ENCODE measurements around the gene HNRNPH2. TPM values are rescaled to one million over a fixed set of nuclear protein-coding genes. Genes with fewer than 3 reads are reported as not detected.

HNRNPH2 gene
- total RNA-seq (10 to 100 TPM; 36.5 to 71.8 (median 56.8) TPM), polyA plus RNA-seq (10 to 100 TPM; 37.0 to 71.9 TPM)
- long read RNA-seq, donor 1, transcript HNRNPH2-201 (2 exons, 2,223 nt): major isoform, 149 of 152 reads
- long read RNA-seq, donor 1, partial matches to known transcripts: 3 of 152 reads
- long read RNA-seq, donor 1, other reads (novel, unspliced or antisense): 0 of 152 reads
- long read RNA-seq, donor 2, transcript HNRNPH2-201 (2 exons, 2,223 nt): major isoform, 670 of 701 reads
- long read RNA-seq, donor 2, partial matches to known transcripts: 30 of 701 reads
- long read RNA-seq, donor 2, other reads (novel, unspliced or antisense): 1 of 701 reads
- long read RNA-seq, donor 3, transcript HNRNPH2-201 (2 exons, 2,223 nt): major isoform, 139 of 146 reads
- long read RNA-seq, donor 3, partial matches to known transcripts: 0 of 146 reads
- long read RNA-seq, donor 3, other reads (novel, unspliced or antisense): 7 of 146 reads

- TF ChIP-seq POLR2A (IDR thresholded peaks at IDR 0.05) (peak in 1 of 2 donors; percentile 33), CTCF (IDR thresholded peaks at IDR 0.05) (peak in 3 of 12 donors; percentile 9 to 17 (median 10))
- peak; percentile 98 to 99 (median 99) for ATAC-seq
- intact Hi-C loops (cut with DNase I): no loop called here
- peak within 1 kb of the TSS; percentile 84 to 98 (median 91) for H3K27ac ChIP-seq
- 0 to 39% (median 16%) methylated on average over 43 to 47 of the region's 47 CpGs for WGBS, 4 donors
- H3K4me1 ChIP-seq: peaks cover 0 to 33% (median 13%) of the 10 kb centered on the region in 12 donors
- H3K36me3 ChIP-seq: peaks cover 0 to 19% (median 12%) of the 10 kb centered on the region in 9 donors
- H3K4me3 ChIP-seq: peak within 1 kb of the TSS; percentile 21 to 97 (median 67)
- DNase-seq: peak; percentile 88 to 92 (median 90)
- no peaks in the 10 kb centered on the region for H3K9me3 ChIP-seq
- no peaks in the 10 kb centered on the region for H3K27me3 ChIP-seq
These were observed at the start of gene HNRNPH2, which contains the start of gene GLA for GRCh38 chrX:101407748-101408531. HNRNPH2 (plus strand) TSS chrX:101408222; CDS start chrX:101411989, 3,767 bp downstream. GLA (minus strand) TSS chrX:101407925; CDS start chrX:101407903, 22 bp downstream.

- no peak for ATAC-seq
- TF ChIP-seq POLR2A (IDR thresholded peaks at IDR 0.05) (no peak), CTCF (IDR thresholded peaks at IDR 0.05) (no peak)
- intact Hi-C loops (cut with DNase I): no loop called here
- H3K36me3 ChIP-seq: no peaks in the 10 kb centered on the region
- no peaks in the 10 kb centered on the region for H3K4me1 ChIP-seq
- H3K4me3 ChIP-seq: no peak overlapping the region
- 31 to 55% (median 46%) methylated on average over 1 of the region's 1 CpG for WGBS, 4 donors
- no peak overlapping the region for H3K27ac ChIP-seq
- DNase-seq: no peak
- H3K27me3 ChIP-seq: peaks cover 0 to 8% (median 0%) of the 10 kb centered on the region in 9 donors
- H3K9me3 ChIP-seq: no peaks in the 10 kb centered on the region
These were observed 48.1 kb upstream of the HNRNPH2 start for GRCh38 chrX:101359966-101360365.

GRCh38 chrX:101360390-101360789, 47.6 kb upstream of the HNRNPH2 start:
- WGBS, 4 donors: 37 to 62% (median 46%) methylated on average over 7 of the region's 7 CpGs
- no peaks in the 10 kb centered on the region for H3K36me3 ChIP-seq
- no peak overlapping the region for H3K27ac ChIP-seq
- H3K9me3 ChIP-seq: no peaks in the 10 kb centered on the region
- ATAC-seq (no peak), DNase-seq (no peak)
- peaks cover 0 to 8% (median 0%) of the 10 kb centered on the region in 9 donors for H3K27me3 ChIP-seq
- intact Hi-C loops (cut with DNase I): no loop called here
- TF ChIP-seq POLR2A (IDR thresholded peaks at IDR 0.05) (no peak), CTCF (IDR thresholded peaks at IDR 0.05) (no peak)
- H3K4me1 ChIP-seq: no peaks in the 10 kb centered on the region
- H3K4me3 ChIP-seq: no peak overlapping the region

- WGBS, 4 donors: 77 to 93% (median 79%) methylated on average over 3 of the region's 3 CpGs
- Histone ChIP-seq H3K36me3 (no peaks in the 10 kb centered on the region), H3K9me3 (no peaks in the 10 kb centered on the region), H3K4me1 (no peaks in the 10 kb centered on the region), H3K27me3 (peaks cover 0 to 8% (median 0%) of the 10 kb centered on the region in 9 donors), H3K27ac (no peak overlapping the region), H3K4me3 (no peak overlapping the region)
- TF ChIP-seq POLR2A (IDR thresholded peaks at IDR 0.05) (no peak), CTCF (IDR thresholded peaks at IDR 0.05) (no peak)
- no peak for ATAC-seq
- intact Hi-C loops (cut with DNase I): no loop called here
- no peak for DNase-seq
These were observed 45.9 kb upstream of the HNRNPH2 start for GRCh38 chrX:101362116-101362515.

Data from heart left ventricle (tissue), 16 donors.